GM19463 (cell line): Measurements from ENCODE around the gene GSDME.

ENCODE experiments used
- ATAC-seq: cut with Tn5 transposase; IDR thresholded peaks from one replicate; pipeline ENCODE4 v1.9.1; 2021; ENCODE audit warnings: mild to moderate bottlenecking, moderate library complexity; ENCODE audit not compliant: unreplicated experiment

The GSDME gene

GRCh38 chr7:24773646-24774045, 16.4 kb upstream of the GSDME start:
- no peak for ATAC-seq

- no peak for ATAC-seq
Measured at GRCh38 chr7:24769851-24770250, 12.6 kb upstream of the GSDME start.

- no peak for ATAC-seq
Measured at GRCh38 chr7:24769014-24769830, 12.0 kb upstream of the GSDME start.

- no peak for ATAC-seq
Measured at GRCh38 chr7:24767878-24768569, 10.8 kb upstream of the GSDME start.

- ATAC-seq = no peak
Measured at GRCh38 chr7:24764972-24765744, 7.9 kb upstream of the GSDME start.

GRCh38 chr7:24764011-24764410, 6.7 kb upstream of the GSDME start:
- no peak for ATAC-seq

GRCh38 chr7:24763303-24763901, 6.1 kb upstream of the GSDME start:
- ATAC-seq = no peak

- ATAC-seq = no peak
Measured at GRCh38 chr7:24762771-24763170, 5.5 kb upstream of the GSDME start.

GRCh38 chr7:24760968-24761367, 3.7 kb upstream of the GSDME start:
- ATAC-seq = no peak

- no peak for ATAC-seq
Measured at GRCh38 chr7:24756545-24757352, 515 bp downstream of the GSDME start.

- peak; percentile 60 for ATAC-seq
Measured at GRCh38 chr7:24755541-24756407, 1.5 kb downstream of the GSDME start.

- no peak for ATAC-seq
Measured at GRCh38 chr7:24754906-24755506, 2.3 kb downstream of the GSDME start.

GRCh38 chr7:24752073-24752800, 5.0 kb downstream of the GSDME start:
- no peak for ATAC-seq

GRCh38 chr7:24751484-24751883, 5.8 kb downstream of the GSDME start:
- ATAC-seq = no peak

GRCh38 chr7:24750441-24751055, 6.7 kb downstream of the GSDME start:
- no peak for ATAC-seq

- no peak for ATAC-seq
Measured at GRCh38 chr7:24748521-24748920, 8.7 kb downstream of the GSDME start.

GRCh38 chr7:24745355-24745754, 11.9 kb downstream of the GSDME start:
- ATAC-seq = no peak

- no peak for ATAC-seq
Measured at GRCh38 chr7:24743471-24743870, 13.8 kb downstream of the GSDME start.
